GM18499 (cell line): ENCODE results near the gene POLR3H.

Experiments used
- ATAC-seq: cut with Tn5 transposase; IDR thresholded peaks from one replicate; pipeline ENCODE4 v1.9.1; 2021; ENCODE audit warnings: moderate number of reproducible peaks; ENCODE audit not compliant: insufficient read depth, unreplicated experiment

POLR3H gene

DNA sequence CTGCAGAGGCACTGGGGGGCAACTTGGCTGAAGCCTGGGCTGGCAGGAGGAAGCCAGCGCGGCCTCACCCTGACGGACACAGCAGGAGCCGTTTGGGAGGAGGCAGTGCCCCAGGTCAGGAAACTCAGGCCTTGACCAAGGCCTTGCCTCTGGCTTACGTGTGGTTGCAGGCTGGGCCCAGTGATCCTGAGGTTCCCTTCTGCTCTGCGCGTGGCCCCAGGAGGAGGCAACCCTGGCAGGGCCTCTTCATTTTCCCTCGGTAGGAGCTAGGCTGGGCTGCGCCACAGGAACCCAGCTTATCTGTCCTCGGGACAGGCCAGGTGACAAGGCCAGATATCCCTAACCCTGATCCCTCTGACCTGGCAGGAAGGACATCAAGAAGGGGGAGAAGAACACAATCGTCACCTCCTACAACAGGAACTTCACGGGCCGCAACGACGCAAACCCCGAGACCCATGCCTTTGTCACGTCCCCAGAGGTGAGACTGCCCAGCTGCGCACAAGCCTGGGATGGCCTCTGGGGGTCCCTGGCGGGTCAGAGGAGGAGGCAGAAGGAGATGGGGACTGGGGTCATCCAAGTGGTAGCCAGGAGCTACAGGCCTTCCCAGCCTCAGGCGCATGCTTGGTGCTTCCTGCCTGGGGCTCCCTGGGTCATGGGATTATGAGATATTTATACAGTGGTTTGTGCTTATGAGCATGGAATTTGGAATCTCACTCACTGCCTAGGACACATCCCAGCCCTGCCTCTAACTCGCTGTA lies 20.6 kb downstream of the POLR3H start:
- ATAC-seq, result no peak

DNA sequence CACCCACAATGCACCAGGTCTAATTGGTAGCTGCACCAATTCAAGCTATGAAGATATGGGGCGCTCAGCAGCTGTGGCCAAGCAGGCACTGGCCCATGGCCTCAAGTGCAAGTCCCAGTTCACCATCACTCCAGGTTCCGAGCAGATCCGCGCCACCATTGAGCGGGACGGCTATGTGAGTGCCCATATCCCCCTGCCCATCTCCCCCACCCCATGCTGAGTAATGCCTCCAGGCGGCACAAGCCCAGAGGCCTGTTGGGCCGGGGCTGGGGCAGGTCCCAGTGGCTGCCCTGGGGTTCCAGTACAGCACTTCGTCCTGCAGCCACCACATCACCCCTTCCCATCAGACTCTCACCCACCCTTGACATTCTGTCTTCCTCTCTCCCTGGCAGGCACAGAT lies 21.5 kb downstream of the POLR3H start:
- no peak for ATAC-seq

DNA sequence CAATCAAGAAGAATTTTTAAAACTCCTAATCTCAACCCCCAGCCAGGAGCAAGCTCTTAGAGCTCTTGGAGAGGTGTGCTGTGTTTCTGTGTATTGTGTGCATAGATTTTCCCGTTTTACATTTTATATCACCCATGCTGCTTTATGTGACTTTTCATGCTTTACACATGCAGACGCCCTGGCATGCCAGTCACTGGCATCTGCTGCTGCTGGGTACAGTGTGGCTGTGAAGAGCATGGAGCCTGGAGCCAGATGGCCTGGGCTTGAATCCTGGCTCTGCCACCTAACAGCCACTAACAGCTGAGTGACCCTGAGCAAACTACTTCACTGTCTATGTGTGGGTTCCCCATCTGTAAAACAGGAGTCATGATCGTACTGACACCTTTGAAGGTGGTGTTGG lies 23.1 kb downstream of the POLR3H start:
- no peak for ATAC-seq

DNA sequence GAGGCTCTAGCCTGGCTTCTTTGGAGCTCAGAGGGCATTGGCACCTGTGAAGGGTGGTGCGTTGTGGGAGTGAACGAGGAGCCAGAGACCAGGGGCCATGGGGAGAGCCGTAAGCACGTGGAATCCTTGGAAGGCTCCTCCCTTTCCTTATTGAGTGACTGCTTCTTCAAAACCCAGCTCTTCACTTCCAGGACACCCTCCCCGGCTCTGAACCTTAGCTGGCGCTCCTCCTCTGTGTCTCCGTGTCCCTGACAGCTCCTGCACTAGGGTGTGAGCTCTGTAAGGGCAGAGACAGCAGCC lies 26.3 kb downstream of the POLR3H start:
- ATAC-seq, result no peak

DNA sequence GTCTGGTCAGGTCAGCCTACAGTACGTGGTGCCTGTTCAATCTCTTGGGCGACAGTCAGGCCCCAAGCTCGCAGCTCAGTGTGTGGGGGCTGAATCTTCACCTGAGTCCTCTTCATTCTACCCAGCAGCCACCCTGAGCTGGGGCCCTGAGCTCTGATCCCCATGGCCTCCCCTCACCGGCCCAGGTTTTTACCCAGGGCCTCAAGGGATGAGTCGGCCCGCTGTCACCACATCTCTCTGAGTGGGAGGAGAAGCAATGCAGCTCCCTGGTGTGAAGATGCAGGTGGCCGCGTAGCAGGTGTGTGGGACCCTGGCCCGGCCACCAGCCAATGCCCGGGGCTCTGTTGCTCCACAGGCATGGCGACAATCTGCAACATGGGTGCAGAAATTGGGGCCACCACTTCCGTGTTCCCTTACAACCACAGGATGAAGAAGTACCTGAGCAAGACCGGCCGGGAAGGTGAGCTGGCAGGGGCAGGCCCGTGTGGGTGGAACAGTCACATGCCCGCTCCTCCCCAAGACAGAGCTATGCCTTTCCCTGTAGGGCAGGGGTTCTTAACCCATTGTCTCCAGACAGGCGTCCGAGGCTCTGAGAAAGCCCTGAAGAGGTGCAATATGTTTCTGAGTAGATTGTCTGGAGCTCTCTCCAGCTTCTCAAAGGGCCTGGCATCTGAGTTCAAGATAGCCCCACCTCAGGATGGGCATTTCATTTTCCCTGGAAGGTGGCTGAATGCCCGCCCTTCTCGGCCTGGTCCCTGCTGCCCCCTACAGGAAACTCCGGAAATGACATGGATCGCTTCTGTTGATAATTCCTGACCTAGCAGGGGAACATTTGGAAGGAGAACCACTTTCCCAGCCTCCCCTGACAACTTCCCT lies 26.9 kb downstream of the POLR3H start:
- ATAC-seq, result no peak

DNA sequence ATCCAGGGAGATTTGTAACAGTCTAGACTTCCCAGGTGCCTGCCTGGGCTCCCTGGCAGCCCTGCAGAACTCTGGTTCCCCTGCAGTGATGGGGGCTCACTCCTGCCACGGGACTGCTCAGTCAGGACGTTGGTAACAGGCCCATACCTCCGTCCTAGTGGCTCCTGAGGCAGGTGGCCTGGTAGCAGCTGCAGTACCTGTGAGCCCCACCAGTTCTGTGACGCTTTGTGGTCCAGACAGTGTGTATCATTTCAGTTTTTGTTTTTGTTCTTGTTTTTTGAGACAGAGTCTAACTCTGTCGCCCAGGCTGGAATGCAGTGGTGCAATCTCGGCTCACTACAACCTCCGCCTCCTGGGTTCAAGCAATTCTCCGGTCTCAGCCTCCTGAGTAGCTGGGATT lies 27.8 kb downstream of the POLR3H start:
- ATAC-seq, result no peak

DNA sequence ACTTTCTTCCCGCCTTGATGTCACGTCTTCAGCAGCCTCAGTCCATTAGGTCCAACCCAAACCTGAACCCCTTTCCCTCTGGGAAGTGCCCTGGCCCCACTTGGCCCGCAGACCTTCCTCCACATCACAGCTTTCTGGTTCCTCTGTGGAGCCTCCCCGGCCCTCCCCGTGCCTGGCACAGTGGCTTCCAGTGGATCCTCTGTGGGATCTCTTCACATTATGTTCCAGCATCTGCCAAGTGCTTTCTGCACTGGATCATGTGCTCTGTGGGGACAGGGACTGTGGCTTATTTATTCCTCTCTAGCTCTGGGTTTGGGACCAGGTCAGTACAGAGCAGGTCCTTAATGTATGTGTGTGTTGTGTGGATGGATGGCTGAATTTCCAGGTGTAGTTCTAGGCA lies 30.9 kb downstream of the POLR3H start:
- no peak for ATAC-seq

DNA sequence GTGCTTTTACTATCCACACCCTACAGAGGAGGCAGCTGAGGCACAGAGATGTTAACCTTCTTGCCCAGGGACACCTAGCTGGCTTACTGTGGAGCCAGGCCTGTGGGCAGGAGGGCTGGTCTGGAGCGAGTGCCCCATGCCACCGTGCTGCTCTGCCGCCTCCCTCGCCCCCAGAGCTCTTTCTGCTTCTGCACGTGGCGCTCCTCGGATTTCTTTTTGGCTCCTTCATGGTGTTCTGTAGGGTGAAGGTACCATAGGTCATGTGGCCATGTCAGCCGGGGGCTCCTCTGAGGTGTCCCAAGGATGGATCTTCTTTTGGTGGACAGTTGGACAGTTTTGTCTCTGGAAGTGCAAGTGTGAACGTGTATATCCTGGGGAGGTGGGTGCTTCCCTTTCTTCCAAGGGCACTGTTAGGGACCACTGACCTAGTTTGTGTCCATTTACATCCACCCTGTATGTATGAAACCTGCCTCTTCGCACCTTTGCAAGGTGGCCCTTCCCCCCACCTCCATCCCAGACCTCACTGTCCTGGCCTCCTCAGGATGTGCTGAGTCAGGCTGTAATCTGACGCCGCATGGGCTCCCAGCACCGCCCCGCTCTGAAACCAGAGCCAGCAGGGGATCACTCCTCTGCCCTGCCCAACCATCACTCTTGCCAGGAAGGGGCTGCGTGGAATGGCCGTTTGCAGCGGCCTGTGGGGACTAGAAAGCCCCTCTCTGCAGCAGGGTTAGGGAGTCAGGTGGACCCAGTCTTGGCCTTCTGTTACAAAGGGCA lies 31.7 kb downstream of the POLR3H start:
- no peak for ATAC-seq

DNA sequence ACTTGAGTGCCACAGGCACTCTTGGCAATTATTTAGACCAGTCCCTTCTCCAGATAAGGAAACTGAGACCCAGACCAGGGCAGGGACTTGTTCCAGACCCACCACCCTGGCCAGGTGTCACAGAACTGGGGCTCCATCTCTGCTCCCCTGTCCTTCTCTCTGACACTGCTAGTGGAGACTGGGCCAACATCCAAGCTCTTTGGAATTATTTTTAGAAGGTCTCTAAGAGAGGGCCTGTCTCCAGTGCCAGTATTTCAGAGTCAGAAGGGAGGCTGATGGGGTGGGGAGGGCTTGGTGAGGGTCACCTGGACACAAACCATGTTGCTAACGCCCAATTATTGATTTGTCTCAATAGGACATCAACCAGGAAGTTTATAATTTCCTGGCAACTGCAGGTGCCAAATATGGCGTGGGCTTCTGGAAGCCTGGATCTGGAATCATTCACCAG lies 32.7 kb downstream of the POLR3H start:
- no peak for ATAC-seq

DNA sequence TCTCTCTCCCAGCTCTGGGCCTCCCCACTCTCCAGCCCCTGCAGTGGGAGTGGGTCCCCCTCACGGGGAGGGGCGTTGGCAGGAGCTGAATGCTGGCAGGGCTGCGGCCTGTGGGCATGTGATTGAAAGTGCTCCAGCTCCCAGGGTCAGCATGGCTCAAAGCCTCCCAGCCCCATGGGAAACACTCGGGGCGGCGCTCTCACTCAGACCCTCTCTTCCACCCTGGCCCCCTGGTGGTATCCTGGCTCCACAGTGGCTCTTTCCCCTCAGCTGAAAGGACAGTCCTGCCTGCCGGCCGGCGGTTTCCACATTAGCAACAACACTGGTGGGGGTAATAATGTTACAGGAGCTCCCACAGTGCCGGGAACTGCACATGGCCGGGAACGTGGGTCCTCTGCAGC lies 35.5 kb downstream of the POLR3H start:
- ATAC-seq, result no peak

DNA sequence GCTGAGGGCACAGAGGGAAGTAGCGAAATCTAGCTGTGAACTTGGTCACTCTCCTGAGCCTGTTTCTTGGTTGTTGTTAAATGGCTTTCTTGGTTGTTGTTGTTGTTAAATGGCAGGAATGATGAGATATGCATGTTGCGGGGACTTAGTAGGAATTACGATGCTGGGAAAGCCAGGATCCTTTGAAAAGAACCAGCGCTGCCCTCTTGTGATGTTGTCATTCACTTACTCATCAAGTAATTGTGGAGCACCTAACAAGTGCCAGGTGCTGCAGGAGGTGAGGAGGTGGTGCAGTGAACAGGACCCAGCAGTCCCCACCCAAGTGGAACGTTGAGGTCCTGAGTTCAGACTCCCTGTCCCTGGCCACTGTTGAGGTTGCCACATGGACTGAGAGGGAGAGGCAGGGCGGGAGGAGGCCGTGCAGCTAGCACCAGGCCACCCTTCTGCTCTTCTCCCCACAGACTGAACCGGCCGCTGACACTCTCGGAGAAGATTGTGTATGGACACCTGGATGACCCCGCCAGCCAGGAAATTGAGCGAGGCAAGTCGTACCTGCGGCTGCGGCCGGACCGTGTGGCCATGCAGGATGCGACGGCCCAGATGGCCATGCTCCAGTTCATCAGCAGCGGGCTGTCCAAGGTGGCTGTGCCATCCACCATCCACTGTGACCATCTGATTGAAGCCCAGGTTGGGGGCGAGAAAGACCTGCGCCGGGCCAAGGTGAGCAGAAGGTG lies 36.8 kb downstream of the POLR3H start:
- no peak for ATAC-seq

DNA sequence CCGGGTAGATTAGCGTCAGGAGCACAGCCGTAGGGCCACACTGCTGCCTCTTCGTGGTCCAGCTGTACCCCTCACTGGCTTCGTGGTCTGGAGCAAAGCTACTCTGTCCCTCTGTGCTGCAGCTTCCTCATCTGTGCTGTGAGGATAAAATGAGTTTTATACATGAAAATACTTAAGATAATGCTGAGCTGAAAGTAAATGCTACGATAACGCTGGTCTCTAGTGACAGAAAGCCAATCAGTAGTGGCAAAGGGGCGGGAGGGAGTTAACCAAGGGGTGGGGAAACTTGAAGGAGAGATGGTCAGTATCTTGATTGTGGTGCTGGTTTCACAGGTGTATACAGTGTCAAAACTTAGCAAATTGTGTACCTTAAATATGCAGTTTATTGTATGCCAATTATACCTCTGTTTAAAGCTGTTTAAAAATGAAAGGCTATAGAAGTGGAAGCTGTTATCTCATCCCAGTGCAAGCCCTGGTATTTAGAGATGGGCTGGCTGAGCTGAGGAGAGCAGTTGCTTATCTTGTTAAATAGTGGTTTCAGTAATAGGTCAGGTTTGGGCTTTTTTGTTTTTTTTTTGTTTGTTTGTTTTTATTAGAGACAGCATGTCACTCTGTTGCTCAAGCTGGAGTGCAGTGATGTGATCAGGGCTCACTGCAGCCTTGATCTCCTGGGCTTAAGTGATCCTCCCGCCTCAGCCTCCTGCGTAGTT lies 38.6 kb downstream of the POLR3H start:
- no peak for ATAC-seq

DNA sequence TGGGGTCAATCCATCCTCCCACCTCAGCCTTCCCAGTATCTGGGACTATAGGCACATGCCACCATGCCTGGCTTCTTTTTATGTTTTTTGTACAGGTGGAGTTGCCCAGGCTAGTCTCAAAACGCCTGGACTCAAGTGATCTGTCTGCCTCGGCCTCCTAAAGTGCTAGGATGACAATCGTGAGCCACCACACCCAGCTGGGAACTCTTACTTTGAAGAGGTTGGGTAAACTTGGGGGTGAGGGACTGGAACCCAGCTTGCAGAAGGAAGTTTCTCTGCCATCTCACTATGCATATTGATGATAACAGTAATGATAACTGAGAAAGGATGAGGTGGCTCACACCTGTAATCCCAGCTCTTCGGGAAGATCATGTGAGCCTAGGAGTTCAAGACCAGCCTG lies 39.5 kb downstream of the POLR3H start:
- no peak for ATAC-seq

DNA sequence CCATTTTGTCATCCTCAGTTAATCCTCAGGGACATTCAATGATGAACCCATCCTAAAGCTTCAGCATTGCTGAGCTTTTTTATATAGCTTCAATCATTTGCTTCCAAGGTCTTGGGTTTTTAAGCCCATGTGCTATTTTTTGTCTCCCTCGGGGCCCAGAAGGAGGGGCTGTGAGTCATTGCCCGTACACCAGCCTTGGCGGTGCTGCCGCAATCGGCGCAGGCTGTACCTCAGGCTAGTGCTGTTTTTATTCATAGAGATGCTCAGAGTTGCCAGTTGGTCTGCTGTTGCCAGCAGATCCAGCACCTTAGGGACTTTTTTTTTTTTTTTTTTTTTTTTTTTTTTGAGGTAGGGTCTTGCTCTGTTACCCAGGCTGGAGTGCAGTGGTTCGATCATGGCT lies 39.9 kb downstream of the POLR3H start:
- no peak for ATAC-seq

DNA sequence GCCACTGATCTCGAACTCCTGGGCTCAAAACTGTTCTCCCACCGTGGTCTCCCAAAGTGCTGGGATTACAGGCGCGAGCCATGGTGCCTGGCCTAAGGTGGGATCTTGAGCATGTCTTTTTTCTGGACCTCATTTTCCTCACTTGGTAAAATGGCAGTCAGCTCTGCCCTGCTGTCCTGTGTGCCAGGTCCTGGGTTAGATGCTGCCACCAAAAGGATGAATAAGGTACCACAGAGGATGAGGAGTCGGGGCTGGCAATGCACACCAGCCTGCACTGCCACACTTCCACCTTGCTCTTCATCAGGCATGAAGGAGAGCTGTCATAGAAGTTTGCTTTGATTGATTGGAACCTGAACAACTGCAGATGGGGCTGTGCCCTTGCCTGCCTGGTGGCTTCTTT lies 43.1 kb downstream of the POLR3H start:
- no peak for ATAC-seq

DNA sequence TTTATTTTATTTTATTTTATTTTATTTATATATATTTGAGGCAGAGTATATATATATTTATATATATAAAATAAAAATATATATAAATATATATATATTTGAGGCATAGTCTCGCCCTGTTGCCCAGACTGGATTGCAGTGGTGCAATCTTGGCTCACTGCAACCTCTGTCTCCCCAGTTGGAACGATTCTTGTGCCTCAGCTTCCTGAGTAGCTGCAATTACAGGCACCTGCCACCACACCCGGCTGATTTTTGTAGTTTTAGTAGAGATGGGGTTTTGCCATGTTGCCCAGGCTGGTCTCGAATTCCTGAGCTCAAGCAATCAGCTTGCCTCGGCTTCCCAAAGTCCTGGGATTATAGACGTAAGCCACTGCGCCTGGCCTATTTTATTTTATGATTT lies 44.0 kb downstream of the POLR3H start:
- no peak for ATAC-seq

DNA sequence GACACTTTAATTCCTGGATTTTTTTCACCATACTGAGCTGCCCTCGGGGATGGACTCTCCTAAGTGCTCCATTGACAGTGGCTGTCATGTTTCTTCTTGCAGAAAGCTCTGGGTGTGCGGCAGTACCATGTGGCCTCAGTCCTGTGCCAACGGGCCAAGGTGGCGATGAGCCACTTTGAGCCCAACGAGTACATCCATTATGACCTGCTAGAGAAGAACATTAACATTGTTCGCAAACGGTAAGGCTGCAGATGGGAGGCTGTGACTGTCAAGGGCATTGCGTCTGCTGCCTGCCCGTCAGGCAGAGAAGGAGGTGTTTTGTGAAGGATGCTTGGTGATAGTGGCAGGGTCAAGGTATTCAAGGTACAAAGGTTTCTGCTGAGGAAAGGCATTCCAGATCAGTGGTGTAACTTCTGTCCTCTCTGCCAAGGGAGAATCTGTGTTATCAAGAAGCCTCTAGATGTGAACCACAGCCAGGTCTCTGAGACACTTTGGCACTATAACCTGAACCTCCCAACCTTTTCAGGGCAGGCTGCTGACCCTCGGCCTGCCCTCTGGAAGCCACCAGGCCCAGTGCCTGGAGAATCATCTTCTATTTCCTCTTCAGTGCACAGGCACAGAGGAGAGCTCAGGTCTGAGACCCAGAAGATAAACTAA lies 44.5 kb downstream of the POLR3H start:
- no peak for ATAC-seq

DNA sequence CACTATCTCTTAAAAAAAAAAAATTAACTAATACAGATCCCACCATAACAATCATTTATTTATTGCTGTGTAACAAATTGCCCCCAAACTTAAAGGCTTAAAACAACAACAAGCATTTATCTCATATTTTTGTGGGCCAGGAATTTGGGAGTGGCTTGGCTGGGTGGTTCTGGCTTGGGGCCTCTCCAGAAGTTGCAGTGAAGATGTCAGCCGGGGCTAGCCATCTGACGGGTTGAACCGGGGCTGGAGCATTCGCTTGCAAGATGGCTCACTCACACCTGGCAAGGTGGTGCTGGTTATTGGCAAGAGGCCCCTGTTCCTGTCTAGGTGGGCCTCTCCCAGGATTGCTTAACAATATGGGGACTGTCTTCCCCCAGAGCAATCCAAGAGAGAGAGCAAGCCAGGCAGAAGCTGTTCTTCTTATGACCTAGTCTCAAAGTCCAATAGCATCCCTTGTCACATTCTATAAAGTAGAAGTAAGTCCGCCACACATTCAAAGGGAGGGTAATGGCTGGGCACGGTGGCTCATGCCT lies 45.9 kb downstream of the POLR3H start:
- ATAC-seq, result no peak
